ENCODE results near the gene UBE3D.
A peak's percentile ranks its signal among the peaks of the same experiment; 100 is the strongest.

UBE3D gene

DNA sequence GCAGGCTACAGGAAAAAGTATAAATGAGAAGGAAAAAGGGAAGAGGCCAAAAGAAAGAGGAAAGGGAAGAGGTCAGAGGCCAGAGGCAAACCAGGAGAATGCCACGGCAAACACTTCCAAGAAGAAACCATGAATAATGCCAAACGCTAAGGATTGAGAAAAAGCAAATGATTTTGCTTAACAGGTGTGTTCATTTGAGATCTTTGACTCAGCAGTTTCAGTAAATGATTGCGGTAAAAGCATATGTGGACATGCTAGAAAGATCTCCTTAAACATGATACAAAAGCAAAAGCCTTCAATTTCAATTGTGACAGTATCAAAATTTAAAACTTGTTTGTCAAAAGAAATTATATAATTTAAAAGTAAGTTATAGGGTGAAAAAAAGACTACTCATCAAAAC lies 70.6 kb downstream of the UBE3D start:
- H3K9me3 ChIP-seq (replicated peaks; ENCODE audit: insufficient read depth, low read length) = no peaks in the 10 kb centered on the region
- peak overlapping the region; percentile 21; the same call in 1 of the 2 replicates for H3K4me3 ChIP-seq (ENCODE audit: low read length)
- H3K9ac ChIP-seq (ENCODE audit: low read length) = peak overlapping the region; percentile 23; the same call in 1 of the 2 replicates
- peak overlapping the region; percentile 71 for H2AFZ ChIP-seq (ENCODE audit: low read length)
- peak overlapping the region; percentile 82 for H3K27ac ChIP-seq (ENCODE audit: low read length)
- no peaks in the 10 kb centered on the region for H3K36me3 ChIP-seq (replicated peaks; ENCODE audit: insufficient read depth, low read length)
- no peak for TF ChIP-seq CTCF (IDR thresholded peaks at IDR 0.05; ENCODE audit: low read length)
- TF ChIP-seq EZH2phosphoT487 (IDR thresholded peaks at IDR 0.05; ENCODE audit: low read length) = no peak
- no peak for TF ChIP-seq EZH2 (optimal IDR thresholded peaks at IDR 0.05; ENCODE audit: low read depth, low read length)
- DNase-seq = peak; percentile 64
- no peaks in the 10 kb centered on the region for H3K79me2 ChIP-seq (ENCODE audit: low read length)
- H3K4me2 ChIP-seq (ENCODE audit: low read depth, low read length) = peak overlapping the region; percentile 77
- H3K9me2 ChIP-seq (replicated peaks; ENCODE audit: insufficient read depth, low read length) = no peaks in the 10 kb centered on the region
- no peaks in the 10 kb centered on the region for H3K27me3 ChIP-seq (replicated peaks; ENCODE audit: insufficient read depth, low read length)
- H4K20me1 ChIP-seq (ENCODE audit: insufficient read depth, low read length) = no peaks in the 10 kb centered on the region
- peaks cover 17% of the 10 kb centered on the region for H3K4me1 ChIP-seq (ENCODE audit: low read length)
- H3F3A ChIP-seq (ENCODE audit: insufficient read depth, low read length) = peaks cover 13% of the 10 kb centered on the region

DNA sequence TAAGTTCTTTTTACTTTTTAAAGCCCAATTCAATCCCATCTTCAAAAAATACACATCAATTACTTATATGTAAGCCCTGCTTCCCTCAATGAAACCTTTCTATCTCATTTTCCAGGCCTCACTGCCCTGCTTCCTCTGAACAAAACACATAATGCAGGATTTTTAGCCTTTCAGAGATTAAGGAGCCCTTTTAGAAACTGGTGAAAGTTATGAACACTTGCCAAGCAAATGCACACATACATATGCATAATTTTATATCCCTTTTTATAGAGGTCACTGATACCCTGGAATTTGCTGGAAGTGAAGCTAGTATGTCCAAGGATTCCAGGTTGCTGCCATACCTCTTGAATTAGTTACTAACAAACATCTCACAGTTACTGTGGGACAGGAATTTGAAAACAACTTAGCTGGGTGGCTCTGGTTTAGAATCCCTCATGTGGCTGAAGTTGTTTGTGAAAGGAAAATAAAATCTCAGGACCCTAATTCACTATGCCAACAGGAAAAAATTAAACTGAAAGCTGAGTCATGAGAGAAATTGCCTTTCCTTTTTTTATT lies 75.8 kb downstream of the UBE3D start:
- peaks cover 11% of the 10 kb centered on the region for H3K4me1 ChIP-seq (ENCODE audit: low read length)
- H3K4me2 ChIP-seq (ENCODE audit: low read depth, low read length) = no peak overlapping the region
- H3K27me3 ChIP-seq (replicated peaks; ENCODE audit: insufficient read depth, low read length) = no peaks in the 10 kb centered on the region
- H3K4me3 ChIP-seq (ENCODE audit: low read length) = no peak overlapping the region
- no peak overlapping the region for H3K9ac ChIP-seq (ENCODE audit: low read length)
- H2AFZ ChIP-seq (ENCODE audit: low read length) = no peak overlapping the region
- H3K36me3 ChIP-seq (replicated peaks; ENCODE audit: insufficient read depth, low read length) = no peaks in the 10 kb centered on the region
- no peaks in the 10 kb centered on the region for H3K9me2 ChIP-seq (replicated peaks; ENCODE audit: insufficient read depth, low read length)
- H4K20me1 ChIP-seq (ENCODE audit: insufficient read depth, low read length) = no peaks in the 10 kb centered on the region
- H3K27ac ChIP-seq (ENCODE audit: low read length) = no peak overlapping the region
- DNase-seq = no peak
- no peaks in the 10 kb centered on the region for H3K79me2 ChIP-seq (ENCODE audit: low read length)
- H3K9me3 ChIP-seq (replicated peaks; ENCODE audit: insufficient read depth, low read length) = no peaks in the 10 kb centered on the region
- TF ChIP-seq CTCF (IDR thresholded peaks at IDR 0.05; ENCODE audit: low read length) = no peak
- no peak for TF ChIP-seq EZH2phosphoT487 (IDR thresholded peaks at IDR 0.05; ENCODE audit: low read length)
- TF ChIP-seq EZH2 (optimal IDR thresholded peaks at IDR 0.05; ENCODE audit: low read depth, low read length) = no peak
- peaks cover 6% of the 10 kb centered on the region for H3F3A ChIP-seq (ENCODE audit: insufficient read depth, low read length)

DNA sequence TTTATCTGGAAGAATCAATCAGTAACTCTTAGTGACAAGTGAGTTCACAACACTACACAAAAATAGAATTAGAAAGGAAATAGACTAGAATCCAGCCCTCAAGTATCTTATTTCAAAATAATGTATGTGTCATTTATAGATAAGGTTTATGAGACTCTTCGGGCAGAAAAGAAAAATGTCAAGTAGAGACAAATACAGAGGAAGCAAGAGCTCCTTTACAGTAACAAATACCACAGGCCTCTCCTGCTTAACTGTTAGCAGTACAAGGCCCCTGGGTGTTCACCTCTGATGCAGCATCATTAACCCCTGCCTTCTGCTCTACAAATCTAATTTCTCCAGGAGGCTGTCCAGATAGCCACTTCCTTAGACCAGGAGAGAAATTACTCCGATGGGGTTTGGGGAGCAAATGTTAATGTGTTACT lies 76.7 kb downstream of the UBE3D start:
- Histone ChIP-seq H3K4me1 (ENCODE audit: low read length) (peaks cover 2% of the 10 kb centered on the region; the same call in 1 of the 2 replicates), H3F3A (ENCODE audit: insufficient read depth, low read length) (no peaks in the 10 kb centered on the region), H3K9me2 (replicated peaks; ENCODE audit: insufficient read depth, low read length) (no peaks in the 10 kb centered on the region), H2AFZ (ENCODE audit: low read length) (no peak overlapping the region), H3K27me3 (replicated peaks; ENCODE audit: insufficient read depth, low read length) (no peaks in the 10 kb centered on the region), H3K79me2 (ENCODE audit: low read length) (no peaks in the 10 kb centered on the region), H3K9me3 (replicated peaks; ENCODE audit: insufficient read depth, low read length) (no peaks in the 10 kb centered on the region), H3K9ac (ENCODE audit: low read length) (no peak overlapping the region), H3K27ac (ENCODE audit: low read length) (no peak overlapping the region), H3K4me3 (ENCODE audit: low read length) (no peak overlapping the region), H4K20me1 (ENCODE audit: insufficient read depth, low read length) (no peaks in the 10 kb centered on the region), H3K36me3 (replicated peaks; ENCODE audit: insufficient read depth, low read length) (no peaks in the 10 kb centered on the region), H3K4me2 (ENCODE audit: low read depth, low read length) (no peak overlapping the region)
- TF ChIP-seq EZH2 (optimal IDR thresholded peaks at IDR 0.05; ENCODE audit: low read depth, low read length) = no peak
- no peak for TF ChIP-seq EZH2phosphoT487 (IDR thresholded peaks at IDR 0.05; ENCODE audit: low read length)
- no peak for TF ChIP-seq CTCF (IDR thresholded peaks at IDR 0.05; ENCODE audit: low read length)
- DNase-seq = no peak
